Measurements from ENCODE around the gene RSPH6A. TPM values are rescaled to one million over a fixed set of nuclear protein-coding genes. Genes with fewer than 3 reads are reported as not detected.

Gene RSPH6A
- total and polyA plus RNA-seq, 2 of the 13 experiments (the other 11 are each of a cell fraction or from before 2014, with no cell fraction given): 0.07 TPM; not detected in 1

GRCh38 chr19:45862564-45863334, 47.6 kb upstream of the RSPH6A start, which contains the start of gene SYMPK (continued):
- TF ChIP-seq, protein P1, sequence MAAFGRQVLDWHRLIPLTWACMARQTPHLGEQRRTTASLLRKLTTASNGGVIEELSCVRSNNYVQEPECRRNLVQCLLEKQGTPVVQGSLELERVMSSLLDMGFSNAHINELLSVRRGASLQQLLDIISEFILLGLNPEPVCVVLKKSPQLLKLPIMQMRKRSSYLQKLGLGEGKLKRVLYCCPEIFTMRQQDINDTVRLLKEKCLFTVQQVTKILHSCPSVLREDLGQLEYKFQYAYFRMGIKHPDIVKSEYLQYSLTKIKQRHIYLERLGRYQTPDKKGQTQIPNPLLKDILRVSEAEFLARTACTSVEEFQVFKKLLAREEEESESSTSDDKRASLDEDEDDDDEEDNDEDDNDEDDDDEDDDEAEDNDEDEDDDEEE (CRISPR knock-in tag; IDR thresholded peaks at IDR 0.05): no peak
- TF ChIP-seq RFXAP (CRISPR knock-in tag; IDR thresholded peaks at IDR 0.05; ENCODE audit: borderline replicate concordance): no peak
- TF ChIP-seq ZBTB26 (CRISPR knock-in tag; IDR thresholded peaks at IDR 0.05; ENCODE audit: borderline replicate concordance): no peak
- TF ChIP-seq IKZF1 (IDR thresholded peaks at IDR 0.05): no peak
- TF ChIP-seq ZBTB8A (CRISPR knock-in tag; IDR thresholded peaks at IDR 0.05; ENCODE audit: borderline replicate concordance, low read depth): no peak
- no peak for TF ChIP-seq DMTF1 (CRISPR knock-in tag; IDR thresholded peaks at IDR 0.05)
- TF ChIP-seq POLR2A (IDR thresholded peaks at IDR 0.05; ENCODE audit: insufficient read depth in 1 of 2, low read depth in 2 of 2, low read length in 2 of 2): peak in 1 of 2 experiments; percentile 59; a peak in 3 of 4 replicates
- TF ChIP-seq ZBTB42 (CRISPR knock-in tag; IDR thresholded peaks at IDR 0.05): 0 out of 2 replicates have a peak, but pooled peaks have one; percentile 50
- TF ChIP-seq ZNF577 (CRISPR knock-in tag; IDR thresholded peaks at IDR 0.05; ENCODE audit: borderline replicate concordance, low read depth): 0 out of 2 replicates have a peak, but pooled peaks have one; percentile 26
- peak; percentile 40; the same call in 1 of the 2 replicates for TF ChIP-seq SMAD3 (CRISPR knock-in tag; IDR thresholded peaks at IDR 0.05)
- TF ChIP-seq CEBPB (IDR thresholded peaks at IDR 0.05; ENCODE audit: borderline replicate concordance, low read depth, low read length): no peak
- no peak for TF ChIP-seq SRSF9 (IDR thresholded peaks at IDR 0.05; ENCODE audit: borderline replicate concordance, insufficient read depth, low read depth, low read length, poor library complexity, severe bottlenecking)
- TF ChIP-seq HOXA9 (CRISPR knock-in tag; IDR thresholded peaks at IDR 0.05; ENCODE audit: borderline replicate concordance): peak; percentile 69; the same call in 1 of the 2 replicates
- no peak; the same call in none of the 2 replicates for TF ChIP-seq TARDBP (CRISPR knock-in tag; IDR thresholded peaks at IDR 0.05)
- no peak for TF ChIP-seq EZH2 (conservative IDR thresholded peaks at IDR 0.05; ENCODE audit: low read depth, low read length)
- TF ChIP-seq ZFYVE20 (CRISPR knock-in tag; IDR thresholded peaks at IDR 0.05; ENCODE audit: borderline replicate concordance, low read depth): no peak
- TF ChIP-seq ZNF44 (CRISPR knock-in tag; IDR thresholded peaks at IDR 0.05): no peak
- TF ChIP-seq ZNF619 (CRISPR knock-in tag; IDR thresholded peaks at IDR 0.05): peak; percentile 67; the same call in 1 of the 2 replicates
- TF ChIP-seq CREB1 (IDR thresholded peaks at IDR 0.05): peak; percentile 69
- peak; percentile 90 for TF ChIP-seq CREB1 (CRISPR knock-in tag; IDR thresholded peaks at IDR 0.05)
- TF ChIP-seq SKIL (CRISPR knock-in tag; IDR thresholded peaks at IDR 0.05; ENCODE audit: borderline replicate concordance): no peak
- no peak for TF ChIP-seq ZNF296 (CRISPR knock-in tag; conservative IDR thresholded peaks at IDR 0.05)
- no peak for TF ChIP-seq ZNF678 (CRISPR knock-in tag; IDR thresholded peaks at IDR 0.05)
- TF ChIP-seq NFE2L1 (CRISPR knock-in tag; IDR thresholded peaks at IDR 0.05; ENCODE audit: borderline replicate concordance): 0 out of 2 replicates have a peak, but pooled peaks have one; percentile 56

Measured in HepG2 (cell line).